ENCODE measurements around the gene PPIG. TPM values are rescaled to one million over a fixed set of nuclear protein-coding genes. Genes with fewer than 3 reads are reported as not detected.

The PPIG gene
- total RNA-seq, 6 experiments from 2014 or later, result 15.1 to 27.7 (median 23.8) TPM

GRCh38 chr2:169623235-169623634 lies 39.1 kb downstream of the PPIG start:
- Histone ChIP-seq H3K36me3 (peaks cover 0 to 26% (median 4%) of the 10 kb centered on the region in 4 donors), H3K9me3 (no peaks in the 10 kb centered on the region), H3K4me3 (no peak overlapping the region), H3K27me3 (no peaks in the 10 kb centered on the region), H3K4me1 (no peaks in the 10 kb centered on the region), H3K27ac (no peak overlapping the region)
- intact Hi-C loops (cut with DNase I), result no loop called here
- TF ChIP-seq POLR2A (IDR thresholded peaks at IDR 0.05), result no peak
- no peak for TF ChIP-seq CTCF (IDR thresholded peaks at IDR 0.05)
- 67% methylated on average over 4 of the region's 4 CpGs for WGBS (ENCODE audit: insufficient coverage, low coverage, low lambda C conversion rate, missing lambda C conversion rate)
- ATAC-seq (no peak), DNase-seq (no peak)

- Histone ChIP-seq H3K4me3 (no peak overlapping the region), H3K4me1 (no peaks in the 10 kb centered on the region), H3K9me3 (no peaks in the 10 kb centered on the region), H3K27me3 (no peaks in the 10 kb centered on the region), H3K36me3 (peaks cover 0 to 26% (median 3%) of the 10 kb centered on the region in 4 donors), H3K27ac (no peak overlapping the region)
- no peak for DNase-seq
- ATAC-seq, result no peak
- TF ChIP-seq POLR2A (IDR thresholded peaks at IDR 0.05), result no peak
- 82% methylated on average over 3 of the region's 3 CpGs for WGBS (ENCODE audit: insufficient coverage, low coverage, low lambda C conversion rate, missing lambda C conversion rate)
- intact Hi-C loops (cut with DNase I), result no loop called here
Measured at GRCh38 chr2:169625781-169626180, 41.6 kb downstream of the PPIG start.

GRCh38 chr2:169636440-169637097 lies 52.4 kb downstream of the PPIG start:
- H3K27ac ChIP-seq, result no peak overlapping the region
- H3K27me3 ChIP-seq, result no peaks in the 10 kb centered on the region
- H3K36me3 ChIP-seq, result peaks cover 0 to 59% (median 16%) of the 10 kb centered on the region in 4 donors
- ATAC-seq, result no peak
- TF ChIP-seq CTCF (IDR thresholded peaks at IDR 0.05) (no peak), POLR2A (IDR thresholded peaks at IDR 0.05) (no peak)
- DNase-seq, result no peak
- no peaks in the 10 kb centered on the region for H3K4me1 ChIP-seq
- no peaks in the 10 kb centered on the region for H3K9me3 ChIP-seq
- WGBS (ENCODE audit: insufficient coverage, low coverage, low lambda C conversion rate, missing lambda C conversion rate), result 98% methylated on average over 7 of the region's 8 CpGs
- no peak overlapping the region for H3K4me3 ChIP-seq
- intact Hi-C loops (cut with DNase I), result no loop called here

GRCh38 chr2:169637620-169638019 lies 53.5 kb downstream of the PPIG start:
- no peak for DNase-seq
- Histone ChIP-seq H3K4me3 (no peak overlapping the region), H3K4me1 (no peaks in the 10 kb centered on the region), H3K27me3 (no peaks in the 10 kb centered on the region), H3K27ac (no peak overlapping the region), H3K36me3 (peaks cover 0 to 52% (median 15%) of the 10 kb centered on the region in 4 donors), H3K9me3 (no peaks in the 10 kb centered on the region)
- TF ChIP-seq POLR2A (IDR thresholded peaks at IDR 0.05) (no peak), CTCF (IDR thresholded peaks at IDR 0.05) (no peak)
- intact Hi-C loops (cut with DNase I), result no loop called here
- ATAC-seq, result no peak
- 95% methylated on average over 3 of the region's 3 CpGs for WGBS (ENCODE audit: insufficient coverage, low coverage, low lambda C conversion rate, missing lambda C conversion rate)

GRCh38 chr2:169640104-169640503 lies 56.0 kb downstream of the PPIG start:
- no peaks in the 10 kb centered on the region for H3K4me1 ChIP-seq
- H3K27ac ChIP-seq, result no peak overlapping the region
- 72% methylated on average over 2 of the region's 2 CpGs for WGBS (ENCODE audit: insufficient coverage, low coverage, low lambda C conversion rate, missing lambda C conversion rate)

More at GRCh38 chr2:169640104-169640503, 56.0 kb downstream of the PPIG start:
- ATAC-seq (no peak), DNase-seq (no peak)
- Histone ChIP-seq H3K36me3 (peaks cover 0 to 29% (median 7%) of the 10 kb centered on the region in 4 donors), H3K27me3 (no peaks in the 10 kb centered on the region), H3K4me3 (no peak overlapping the region), H3K9me3 (no peaks in the 10 kb centered on the region)
- TF ChIP-seq POLR2A (IDR thresholded peaks at IDR 0.05) (no peak), CTCF (IDR thresholded peaks at IDR 0.05) (peak in 1 of 4 donors; percentile 5)
- intact Hi-C loops (cut with DNase I), result no loop called here
